HG03039 (cell line): ENCODE data around the gene DCTPP1.
"Not testable (repeated sequence)": the region's sequence is repeated elsewhere in the genome, so short reads cannot be mapped to it uniquely, and the experiment has no call there.

Experiments used
- ATAC-seq: cut with Tn5 transposase; IDR thresholded peaks from one replicate; pipeline ENCODE4 v1.9.1; 2021; ENCODE audit warnings: mild to moderate bottlenecking, moderate library complexity; ENCODE audit not compliant: unreplicated experiment

DCTPP1 gene

GRCh38 chr16:30414159-30414558 lies 15.7 kb downstream of the DCTPP1 start:
- no peak for ATAC-seq

- no peak for ATAC-seq
Measured at GRCh38 chr16:30413112-30413806, 16.6 kb downstream of the DCTPP1 start.

GRCh38 chr16:30409125-30410060 lies 20.4 kb downstream of the DCTPP1 start:
- no peak for ATAC-seq

DNA sequence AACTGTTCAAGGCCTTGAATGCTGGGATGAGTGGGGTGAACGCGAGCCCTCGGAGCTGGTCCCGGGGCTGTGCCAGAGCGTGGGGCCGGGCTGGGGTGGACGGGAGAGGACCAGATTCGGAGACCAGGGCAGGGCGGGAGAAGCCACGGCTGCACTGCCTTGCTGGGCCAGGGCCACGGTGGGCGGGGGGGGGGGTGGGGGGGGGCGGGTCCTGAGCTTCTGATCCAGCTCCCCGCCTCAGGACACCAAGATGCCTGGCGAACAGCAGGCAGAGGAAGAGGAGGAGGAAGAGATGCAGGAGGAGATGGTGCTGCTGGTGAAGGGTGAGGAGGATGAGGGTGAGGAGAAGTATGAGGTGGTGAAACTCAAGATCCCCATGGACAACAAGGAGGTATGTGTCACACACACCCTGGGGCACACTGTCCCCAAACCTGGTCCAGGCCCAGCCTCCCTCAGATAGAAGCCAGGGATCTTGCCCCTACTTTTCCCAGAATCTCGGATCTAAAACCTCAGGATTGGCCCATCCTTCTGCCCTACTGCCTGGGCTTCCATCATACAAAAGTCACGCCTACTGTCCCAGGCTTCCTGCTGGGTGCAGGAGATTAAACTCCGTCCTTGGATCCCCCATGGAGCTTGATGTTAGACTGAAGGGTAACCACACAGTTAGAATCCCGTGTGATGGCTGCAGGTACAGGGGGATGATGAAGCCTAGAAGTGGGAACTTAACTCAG lies 21.9 kb downstream of the DCTPP1 start:
- no peak for ATAC-seq

DNA sequence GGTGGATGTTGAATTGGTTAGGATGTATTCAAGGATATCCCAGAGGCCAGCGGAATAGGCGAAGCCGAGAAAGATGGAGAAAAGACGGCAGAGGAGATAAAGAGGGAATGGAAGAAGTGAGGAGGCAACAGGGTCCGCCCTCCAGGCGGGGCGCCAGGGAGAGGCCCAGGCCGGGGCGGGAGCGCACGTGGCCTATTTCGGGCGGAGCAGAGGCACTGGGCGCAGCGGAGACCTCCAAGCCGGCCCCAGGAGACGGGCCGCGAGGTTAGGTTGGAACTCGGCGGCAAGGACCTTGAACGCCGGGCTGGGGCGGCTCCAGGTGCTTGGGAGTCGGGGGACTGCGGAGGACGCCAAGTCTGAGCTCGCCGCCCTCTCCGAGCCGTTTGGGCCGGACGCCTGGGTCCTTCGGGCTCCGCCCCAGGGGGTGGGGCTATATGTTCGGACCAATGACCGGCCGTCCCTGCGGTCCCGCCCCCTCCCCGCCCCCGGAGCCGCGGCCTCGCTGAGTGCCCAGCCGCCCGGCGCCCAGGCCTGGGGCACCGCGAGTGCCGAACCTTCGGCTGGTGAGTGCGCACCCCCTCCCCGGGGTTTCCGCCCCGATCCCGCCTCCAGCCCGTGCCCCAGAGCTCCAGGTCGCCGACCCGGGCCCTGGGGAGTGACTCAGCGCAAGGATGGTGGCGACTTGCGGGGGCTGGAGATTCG lies 22.6 kb downstream of the DCTPP1 start, which contains the start of gene ZNF771:
Gene ZNF771 (plus strand): TSS at position 505 of the 702 bp plus-strand sequence. CDS start 448 bp downstream, outside the sequence.
- peak; percentile 60 for ATAC-seq

- ATAC-seq = no peak
Measured at GRCh38 chr16:30406795-30407101, 23.1 kb downstream of the DCTPP1 start.

- no peak for ATAC-seq
Measured at GRCh38 chr16:30401768-30402425, 27.9 kb downstream of the DCTPP1 start.

- no peak for ATAC-seq
Measured at GRCh38 chr16:30399435-30400186, 30.2 kb downstream of the DCTPP1 start.

GRCh38 chr16:30398661-30399434 lies 31.0 kb downstream of the DCTPP1 start:
- no peak for ATAC-seq

GRCh38 chr16:30397776-30398660 lies 31.8 kb downstream of the DCTPP1 start:
- no peak for ATAC-seq

GRCh38 chr16:30397056-30397455 lies 32.8 kb downstream of the DCTPP1 start:
- ATAC-seq = no peak

DNA sequence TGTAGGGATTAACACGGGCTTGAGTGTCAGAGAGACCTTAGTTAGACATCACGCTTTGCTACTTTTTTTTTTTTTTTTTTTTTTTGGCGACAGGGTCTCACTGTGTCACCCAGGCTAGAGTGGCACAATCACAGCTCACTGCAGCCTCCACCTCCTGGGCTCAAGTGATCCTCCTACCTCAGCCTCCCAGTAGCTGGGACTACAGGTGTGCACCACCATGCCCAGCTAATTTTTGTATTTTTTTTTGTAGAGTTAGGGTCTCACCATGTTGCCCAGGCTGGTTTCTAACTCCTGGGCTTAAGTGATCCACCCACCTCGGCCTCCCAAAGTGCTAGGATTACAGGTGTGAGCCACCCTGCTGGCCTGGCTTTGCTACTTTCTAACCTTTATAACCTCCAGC lies 33.2 kb downstream of the DCTPP1 start:
- not testable (repeated sequence) for ATAC-seq

- no peak for ATAC-seq
Measured at GRCh38 chr16:30395992-30396585, 33.7 kb downstream of the DCTPP1 start.

DNA sequence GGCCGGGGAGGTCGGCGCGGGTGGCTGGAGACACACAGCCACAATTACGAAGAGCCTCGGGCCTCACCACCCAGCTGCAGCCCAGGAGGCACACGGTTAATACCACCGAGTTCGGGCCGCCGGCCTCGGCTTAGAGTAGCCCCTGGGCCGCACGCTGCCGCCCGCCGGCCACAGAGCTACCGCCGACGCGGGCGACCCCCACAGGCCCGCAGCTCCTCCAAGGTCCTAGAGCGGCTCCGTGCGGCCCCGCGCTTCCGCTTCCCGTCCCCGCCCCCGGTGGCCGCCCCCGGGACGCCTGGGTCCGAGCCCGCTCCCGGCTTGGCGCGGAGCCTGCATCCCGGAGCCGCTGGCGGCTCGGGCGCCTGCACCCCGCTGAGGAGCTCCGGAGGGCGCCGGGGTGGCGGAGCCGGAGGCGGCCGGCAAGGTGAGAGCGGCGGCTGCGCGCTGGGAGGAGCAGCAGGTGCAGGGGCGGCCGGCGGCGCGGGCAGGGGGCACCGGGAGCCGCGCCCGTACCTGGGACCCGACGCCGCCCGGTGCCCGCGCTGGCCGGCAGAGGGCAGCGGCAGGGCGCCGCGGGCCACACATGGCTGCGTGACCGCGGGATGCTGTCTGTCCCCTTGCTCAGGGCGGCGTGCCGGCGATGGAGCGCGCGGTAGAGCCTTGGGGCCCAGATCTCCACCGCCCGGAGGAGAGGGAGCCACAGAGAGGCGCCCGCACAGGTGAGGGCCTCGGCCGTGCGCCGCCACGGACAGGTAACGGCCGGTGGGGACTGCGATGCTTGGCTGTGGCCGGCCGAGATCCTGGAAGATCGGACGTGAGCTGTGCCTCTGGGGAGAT lies 34.5 kb downstream of the DCTPP1 start, which contains the start of gene ZNF48:
Gene ZNF48 (plus strand): TSS at position 266 of the 837 bp plus-strand sequence. CDS start 375 bp downstream, at position 641.
- ATAC-seq = peak; percentile 57

- ATAC-seq = no peak
Measured at GRCh38 chr16:30394592-30395154, 35.2 kb downstream of the DCTPP1 start.

DNA sequence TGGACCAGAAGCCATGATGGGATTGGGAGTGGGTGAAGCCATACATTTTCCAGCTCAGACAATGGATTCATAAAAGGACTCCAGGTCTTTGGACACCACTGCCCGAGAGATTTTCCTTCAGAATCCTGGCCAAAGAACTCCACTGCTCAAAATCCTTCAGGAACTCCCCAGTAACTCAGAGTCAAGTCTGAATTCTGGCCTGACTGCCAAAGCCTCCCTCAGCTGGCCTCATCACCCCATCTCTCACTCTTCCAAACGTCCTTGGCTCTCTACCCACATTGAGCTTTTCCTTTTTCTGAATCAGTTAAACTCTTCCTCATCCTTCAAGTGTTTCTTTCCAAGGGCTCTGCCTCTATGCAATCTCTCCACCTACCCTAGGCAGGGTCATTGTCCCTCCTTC lies 46.3 kb downstream of the DCTPP1 start:
- no peak for ATAC-seq
